NCI-H460 (cell line): ENCODE measurements around the gene CSNK1G3. TPM values are rescaled to one million over a fixed set of nuclear protein-coding genes. Genes with fewer than 3 reads are reported as not detected.

Experiments used
- DNase-seq: peaks from one replicate; pipeline ENCODE4 v3.0.0-alpha.2; 2016; ENCODE audit warnings: low read depth; ENCODE audit errors: extremely low read depth
- total RNA-seq: library from RNA; depleted of rRNA; stranded (reverse); fragments of >200 nt; shearing (Covaris generic); gene quantifications from 2 replicates; pipeline ENCODE4 v1.2.3, GENCODE V29; 2014

Gene CSNK1G3
- total RNA-seq, 1 experiment from 2014 or later = 91.9 TPM

- peak; percentile 11 for DNase-seq
Measured at GRCh38 chr5:123512611-123513461, 859 bp downstream of the CSNK1G3 start.

- DNase-seq = no peak
Measured at GRCh38 chr5:123514615-123515355, 2.8 kb downstream of the CSNK1G3 start.

DNA sequence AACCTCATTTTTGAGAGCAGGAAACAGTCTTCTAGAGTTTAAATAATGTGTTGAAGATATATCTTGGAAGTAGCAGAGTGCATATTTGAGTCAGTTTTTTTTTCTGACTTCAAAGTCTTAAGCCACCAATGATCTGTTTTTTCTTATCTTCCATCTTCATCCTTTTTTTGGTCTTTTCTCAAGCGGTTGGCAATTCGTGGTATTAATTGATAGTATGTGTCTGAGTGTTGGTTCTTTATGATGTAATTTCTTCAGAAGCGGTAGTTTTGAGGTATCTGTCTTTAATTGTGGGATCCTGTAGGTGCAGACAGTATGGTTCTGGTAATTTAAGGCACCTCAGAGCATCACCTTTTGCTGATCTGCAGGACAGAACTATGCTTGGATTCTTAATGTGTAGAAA, 3.9 kb downstream of the CSNK1G3 start:
- no peak for DNase-seq

DNA sequence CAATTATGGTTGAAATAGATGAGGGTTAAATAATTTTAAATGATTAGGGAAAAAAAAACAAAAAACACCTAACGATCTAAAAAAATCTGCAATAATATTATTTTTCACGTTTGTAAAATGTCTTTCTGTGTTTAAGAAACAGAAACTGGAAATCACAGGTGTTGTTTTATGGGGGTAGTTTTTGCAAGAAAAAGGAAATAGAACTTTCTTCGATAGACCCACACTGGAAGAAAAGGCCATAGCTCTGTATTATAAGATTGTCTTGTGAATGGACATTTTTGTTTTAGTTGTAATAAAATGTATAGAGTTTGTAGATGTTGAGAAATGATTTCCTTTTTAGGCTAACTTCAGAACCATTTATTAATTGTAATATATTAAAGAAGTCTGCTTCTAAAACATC, 5.5 kb downstream of the CSNK1G3 start:
- no peak for DNase-seq

- no peak for DNase-seq
Measured at GRCh38 chr5:123518111-123518510, 6.1 kb downstream of the CSNK1G3 start.

GRCh38 chr5:123520677-123521247, 8.8 kb downstream of the CSNK1G3 start:
- no peak for DNase-seq

- no peak for DNase-seq
Measured at GRCh38 chr5:123524146-123524545, 12.2 kb downstream of the CSNK1G3 start.

DNA sequence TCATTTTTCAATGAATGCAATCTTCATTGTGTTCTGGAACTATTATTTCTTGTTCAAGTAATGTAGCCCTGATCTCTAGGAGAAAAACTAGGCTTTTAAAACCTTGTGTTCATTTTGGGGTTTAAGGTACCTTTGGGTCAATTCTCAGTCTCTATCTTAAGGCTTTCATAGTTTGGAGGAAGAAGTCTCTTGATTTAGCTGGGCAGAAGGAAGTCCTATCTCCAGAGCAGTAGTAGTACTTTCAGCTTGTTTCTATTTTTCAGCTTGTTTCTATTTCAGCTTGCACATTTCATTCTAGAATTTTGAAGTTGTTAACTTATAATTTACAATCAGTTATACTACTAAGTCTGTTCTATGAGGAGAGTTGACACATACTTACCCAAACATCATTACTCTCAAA, 15.2 kb downstream of the CSNK1G3 start:
- DNase-seq = no peak

- DNase-seq = no peak
Measured at GRCh38 chr5:123528065-123528464, 16.1 kb downstream of the CSNK1G3 start.

DNA sequence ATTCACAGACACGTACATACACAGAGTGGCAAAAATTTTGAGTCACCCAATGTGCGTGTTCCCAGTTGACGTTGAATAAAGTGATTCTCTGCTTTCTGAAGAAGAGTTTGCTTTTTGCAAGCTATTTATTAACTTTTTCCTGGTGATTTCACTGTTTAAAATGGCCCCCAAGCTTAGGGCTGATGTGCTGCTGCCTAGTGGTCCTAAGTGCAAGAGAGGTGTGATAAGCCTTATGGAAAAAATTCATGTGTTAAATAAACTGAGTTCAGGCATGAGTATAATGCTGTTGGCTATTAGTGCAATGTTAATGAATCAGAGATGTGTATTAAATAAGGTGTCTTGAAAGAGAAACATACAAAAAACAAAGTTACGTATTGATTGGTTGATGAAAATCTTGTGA, 16.9 kb downstream of the CSNK1G3 start:
- no peak for DNase-seq

- no peak for DNase-seq
Measured at GRCh38 chr5:123530728-123531127, 18.8 kb downstream of the CSNK1G3 start.

GRCh38 chr5:123535648-123536047, 23.7 kb downstream of the CSNK1G3 start:
- no peak for DNase-seq

- DNase-seq = no peak
Measured at GRCh38 chr5:123537256-123537655, 25.3 kb downstream of the CSNK1G3 start.

DNA sequence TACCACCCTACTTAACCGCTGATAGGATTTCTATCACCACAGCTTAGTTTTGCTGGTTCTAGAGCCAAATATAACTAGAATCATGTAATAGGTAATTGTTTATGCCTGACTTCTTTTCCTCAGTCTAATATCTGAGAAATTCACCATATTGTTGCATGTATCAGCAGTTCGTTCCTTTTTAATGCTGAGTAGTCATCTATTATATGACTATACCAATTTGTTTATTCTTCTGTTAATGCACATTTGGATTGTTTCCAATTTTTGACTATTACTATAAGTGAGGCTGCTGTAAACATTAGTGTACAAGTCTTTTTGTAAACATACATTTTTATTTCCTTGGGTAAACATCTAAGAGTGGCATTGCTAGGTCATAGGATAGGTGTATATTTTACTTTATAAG, 25.9 kb downstream of the CSNK1G3 start:
- no peak for DNase-seq

DNA sequence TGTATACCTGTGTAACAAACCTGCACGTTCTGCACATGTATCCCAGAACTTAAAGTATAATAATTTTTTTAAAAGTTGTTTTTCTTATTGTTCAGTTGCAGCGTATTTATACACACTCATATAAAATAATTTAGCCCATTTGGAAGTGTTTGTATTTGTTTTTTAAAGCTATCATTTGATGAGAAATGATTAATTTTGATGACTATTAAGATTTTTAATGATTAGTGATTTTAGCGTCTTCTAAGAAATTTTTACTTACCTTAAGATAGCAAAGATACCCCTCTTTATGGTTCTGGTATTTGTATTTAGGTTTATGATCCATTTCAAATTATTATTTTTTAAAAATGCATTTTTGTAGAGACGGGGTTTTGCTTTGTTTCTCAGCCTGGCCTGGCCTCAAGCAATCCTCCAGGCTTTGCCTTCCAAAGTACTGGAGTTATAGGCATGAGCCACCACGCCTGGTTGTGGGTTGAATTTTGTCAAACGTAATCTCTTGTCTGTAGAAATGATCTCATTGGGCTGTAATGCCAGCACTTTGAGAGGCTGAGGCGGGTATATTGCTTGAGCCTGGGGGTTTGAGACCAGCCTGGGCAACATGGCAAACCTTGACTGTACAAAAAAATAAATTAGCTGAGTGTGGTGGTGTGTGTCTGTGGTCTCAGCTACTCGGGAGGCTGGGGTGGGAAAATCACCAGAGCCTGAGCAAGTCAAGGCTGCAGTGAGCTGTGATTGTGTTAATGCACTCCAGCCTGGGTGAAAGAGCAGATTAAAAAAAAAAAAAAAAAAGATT, 26.9 kb downstream of the CSNK1G3 start:
- DNase-seq = no peak

DNA sequence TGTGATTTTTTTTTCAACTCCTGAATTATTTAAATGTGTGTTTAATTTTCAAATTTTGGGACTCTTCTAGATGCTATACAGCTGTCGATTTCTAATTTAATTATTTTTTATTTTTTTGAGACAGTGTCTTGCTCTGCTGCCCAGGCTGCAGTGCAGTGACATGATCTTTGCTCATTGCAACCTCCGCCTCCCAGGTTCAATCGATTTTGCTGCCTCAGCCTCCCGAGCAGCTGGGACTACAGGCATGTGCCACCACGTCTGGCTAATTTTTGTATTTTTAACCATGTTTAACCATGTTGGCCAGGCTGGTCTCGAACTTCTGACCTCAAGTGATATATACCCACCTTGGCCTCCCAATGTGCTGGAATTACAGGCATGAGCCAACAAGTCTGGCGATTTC, 28.6 kb downstream of the CSNK1G3 start:
- no peak for DNase-seq

GRCh38 chr5:123543438-123543837, 31.5 kb downstream of the CSNK1G3 start:
- no peak for DNase-seq

GRCh38 chr5:123545506-123545905, 33.5 kb downstream of the CSNK1G3 start:
- DNase-seq = peak; percentile 56

- no peak for DNase-seq
Measured at GRCh38 chr5:123546657-123547056, 34.7 kb downstream of the CSNK1G3 start.

DNA sequence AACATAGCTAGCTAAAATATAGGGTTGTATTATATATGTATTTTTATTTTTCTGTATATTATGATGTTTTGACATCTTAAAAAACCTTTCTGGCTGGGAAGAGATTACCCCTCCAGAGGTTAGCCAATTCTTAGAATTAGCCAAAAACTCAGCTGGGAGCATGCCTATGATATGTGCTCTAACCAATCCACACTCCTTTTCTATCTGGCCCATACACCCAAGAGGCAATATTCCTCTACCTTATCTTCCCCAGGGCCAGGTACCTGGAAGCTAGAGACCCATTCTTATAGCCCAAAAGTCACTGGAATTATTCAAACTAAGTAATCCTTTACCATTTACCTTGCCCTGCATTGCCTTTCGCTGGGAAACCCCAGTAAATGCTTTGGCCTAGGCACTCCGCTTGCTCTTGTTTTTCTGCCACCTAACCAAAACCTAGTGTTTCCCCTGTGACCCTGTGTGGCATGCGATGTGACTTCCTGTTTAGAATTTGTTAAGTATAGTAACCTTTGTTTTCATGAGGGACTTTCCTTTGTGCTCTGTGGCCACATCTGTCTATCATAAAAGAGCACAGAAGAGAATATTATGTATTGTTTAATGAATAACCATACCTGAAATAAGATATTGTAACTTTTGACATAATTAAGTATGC, 37.4 kb downstream of the CSNK1G3 start:
- no peak for DNase-seq
